COLO668 (cell line): Measurements from ENCODE around the gene LGI1.

Source experiments
- DNase-seq: peaks from one replicate; lab custom pipeline; 2025; ENCODE audit not compliant: unreplicated experiment; lab: John Stamatoyannopoulos, UW

LGI1 gene

DNA sequence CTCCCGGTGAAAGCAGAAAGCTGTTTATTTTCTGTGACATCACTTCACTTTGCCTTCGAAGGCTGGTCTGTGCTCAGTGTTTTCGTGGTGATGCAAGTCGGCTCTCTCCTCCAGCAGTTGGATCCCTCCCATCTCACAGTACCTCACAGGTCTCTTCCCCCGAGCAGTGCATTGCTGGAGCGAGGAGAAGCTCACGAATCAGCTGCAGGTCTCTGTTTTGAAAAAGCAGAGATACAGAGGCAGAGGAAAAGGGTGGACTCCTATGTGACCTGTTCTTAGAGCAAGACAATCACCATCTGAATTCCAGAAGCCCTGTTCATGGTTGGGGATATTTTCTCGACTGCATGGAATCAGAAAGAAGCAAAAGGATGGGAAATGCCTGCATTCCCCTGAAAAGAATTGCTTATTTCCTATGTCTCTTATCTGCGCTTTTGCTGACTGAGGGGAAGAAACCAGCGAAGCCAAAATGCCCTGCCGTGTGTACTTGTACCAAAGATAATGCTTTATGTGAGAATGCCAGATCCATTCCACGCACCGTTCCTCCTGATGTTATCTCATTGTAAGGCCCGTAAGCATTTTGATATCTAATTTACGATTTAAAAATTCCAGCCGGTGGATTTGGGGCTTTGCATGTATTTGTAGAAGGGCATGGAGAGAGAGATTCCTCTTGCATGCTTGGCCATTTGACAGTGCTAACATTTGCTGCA is at the start of gene LGI1:
Gene LGI1, plus strand, starts transcription at position 136 of the 707 bp plus-strand sequence. Its CDS starts 209 bp downstream, at position 345.
- no peak for DNase-seq

DNA sequence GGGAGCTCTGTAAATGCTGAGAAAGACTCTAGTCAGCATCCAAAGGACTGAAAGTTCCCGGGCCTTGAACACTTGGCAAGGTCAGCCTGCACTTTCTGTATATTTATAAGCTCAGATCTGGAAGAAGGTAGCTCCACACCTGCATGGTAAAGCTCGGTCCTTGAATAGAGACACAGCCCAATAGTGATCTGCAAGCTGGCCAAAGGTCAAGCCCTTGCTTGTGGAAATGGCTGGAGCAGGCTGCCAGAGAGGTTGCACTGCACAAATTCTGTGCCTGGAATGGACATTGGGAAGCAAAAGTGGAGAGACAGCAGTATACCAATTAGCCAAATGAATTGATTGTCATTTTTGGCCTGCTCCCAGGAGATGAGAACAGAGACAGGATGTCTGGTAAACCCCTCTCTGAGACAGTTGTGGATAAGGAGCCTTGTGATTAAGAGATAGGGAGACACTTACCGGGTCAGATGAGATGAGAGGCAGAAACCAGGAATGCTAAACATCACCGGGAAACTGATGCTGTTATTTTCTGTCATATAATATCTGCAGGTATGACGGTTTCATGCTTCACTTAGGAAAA is 47.3 kb upstream of the LGI1 start:
- DNase-seq: no peak

DNA sequence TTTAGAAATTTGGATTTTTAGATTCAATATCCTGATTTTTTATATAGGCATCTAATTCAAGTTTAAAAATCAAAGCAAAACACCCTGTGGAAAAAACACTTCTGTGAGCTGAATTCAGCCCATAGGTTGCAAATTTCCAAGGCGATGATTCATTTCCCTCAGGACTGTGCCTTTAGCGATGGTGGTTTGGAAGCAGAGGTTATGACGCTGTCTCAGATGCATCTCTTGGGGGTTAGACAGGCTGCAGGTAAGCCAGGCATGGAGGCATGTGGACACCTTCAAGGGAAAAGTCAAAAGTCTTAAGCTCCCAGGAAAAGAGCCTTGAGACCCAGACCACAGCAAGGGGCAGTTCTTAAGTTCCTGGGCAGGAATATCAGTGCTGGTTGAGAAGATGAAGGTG is 45.8 kb upstream of the LGI1 start:
- DNase-seq: no peak

DNA sequence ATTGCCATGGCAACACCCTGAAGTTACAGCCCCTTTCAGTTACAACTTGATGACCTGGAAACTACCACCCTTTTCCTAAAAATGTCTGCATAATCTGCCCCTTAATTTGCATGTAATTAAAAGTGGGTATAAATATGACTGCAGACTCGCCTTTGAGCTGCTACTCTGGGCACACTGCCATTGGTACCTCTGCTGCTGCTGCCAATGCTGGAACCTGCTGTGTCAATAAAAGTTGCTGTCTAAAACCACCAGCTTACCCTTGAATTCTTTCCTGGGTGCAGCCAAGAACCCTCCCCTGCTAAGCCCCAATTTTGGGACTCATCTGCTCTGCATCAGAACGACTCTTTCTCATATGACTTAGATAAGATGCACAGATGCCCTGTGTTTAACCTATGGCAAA is 45.1 kb upstream of the LGI1 start:
- no peak for DNase-seq

DNA sequence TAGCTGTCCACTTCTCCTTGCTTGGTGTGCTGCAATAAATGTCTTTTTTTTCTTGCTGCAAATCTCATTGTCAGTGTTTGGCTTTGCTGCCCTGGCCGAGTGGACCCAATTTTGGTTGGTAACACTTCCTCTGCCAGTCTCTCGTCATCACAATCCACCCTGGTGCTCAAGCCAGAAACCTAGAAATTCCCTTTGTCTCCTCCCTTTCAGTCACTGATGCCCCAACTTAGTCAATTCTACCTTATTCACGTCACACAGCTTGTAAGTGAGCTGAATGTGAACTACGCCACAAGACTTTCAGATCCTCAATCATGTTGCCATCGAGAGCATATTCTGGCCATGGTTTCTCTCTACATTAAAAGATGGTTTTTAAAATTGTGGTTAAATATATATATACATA is 42.4 kb upstream of the LGI1 start:
- DNase-seq: no peak

DNA sequence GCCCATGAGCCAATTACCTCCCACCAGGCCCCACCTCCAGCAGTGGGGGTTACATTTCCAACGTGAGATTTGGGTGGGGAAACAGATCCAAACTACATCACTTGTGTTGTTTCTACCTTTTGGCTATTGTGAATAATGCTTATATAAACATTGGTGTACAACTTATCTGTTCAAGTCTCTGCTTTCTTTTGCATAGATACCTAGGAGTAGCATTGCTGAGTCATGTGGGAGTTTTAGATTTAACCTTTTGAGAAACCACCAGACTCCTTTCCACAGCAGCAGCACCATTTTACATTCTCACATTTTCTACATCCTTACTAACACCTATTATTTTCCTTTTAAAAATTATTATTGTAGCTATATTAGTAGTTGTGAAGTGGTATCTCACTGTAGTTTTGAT is 41.0 kb upstream of the LGI1 start:
- DNase-seq: no peak

DNA sequence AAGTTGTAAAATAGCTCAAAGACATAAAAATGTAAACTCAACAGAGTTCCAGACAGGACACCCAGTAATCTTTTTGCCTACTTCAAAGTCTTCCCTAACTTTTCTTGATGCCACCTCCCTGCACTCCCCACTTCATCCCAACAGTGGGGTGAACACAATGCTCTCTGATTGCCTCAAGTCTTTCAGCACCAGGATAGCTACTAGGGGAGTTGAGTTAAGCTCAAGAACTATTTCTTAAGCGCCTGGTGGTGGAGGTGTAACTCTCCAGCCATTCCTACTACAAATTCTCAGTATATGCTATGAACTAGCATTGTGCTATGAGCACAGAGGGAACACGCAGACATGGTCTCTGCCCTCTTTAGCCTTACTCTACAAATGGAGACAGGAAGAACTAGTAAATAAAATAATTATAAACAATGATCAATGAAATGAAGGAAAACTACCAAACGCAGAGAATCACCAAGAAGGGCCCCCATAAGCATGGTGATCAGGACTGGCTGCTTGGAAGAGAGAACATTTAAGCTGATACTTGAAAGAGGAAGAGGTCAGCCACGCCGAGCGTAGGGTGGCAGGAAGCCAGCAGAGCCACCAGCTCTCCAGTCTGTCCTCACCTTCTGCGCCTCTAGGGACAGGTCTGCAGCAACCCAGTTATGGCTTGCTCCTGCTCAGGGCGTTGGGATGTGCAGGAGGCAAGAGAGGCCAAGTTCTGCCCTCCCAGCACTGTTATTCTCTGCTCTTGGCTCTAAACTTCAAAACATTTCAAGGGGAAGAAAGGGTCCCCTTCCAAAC is 38.6 kb upstream of the LGI1 start:
- no peak for DNase-seq

DNA sequence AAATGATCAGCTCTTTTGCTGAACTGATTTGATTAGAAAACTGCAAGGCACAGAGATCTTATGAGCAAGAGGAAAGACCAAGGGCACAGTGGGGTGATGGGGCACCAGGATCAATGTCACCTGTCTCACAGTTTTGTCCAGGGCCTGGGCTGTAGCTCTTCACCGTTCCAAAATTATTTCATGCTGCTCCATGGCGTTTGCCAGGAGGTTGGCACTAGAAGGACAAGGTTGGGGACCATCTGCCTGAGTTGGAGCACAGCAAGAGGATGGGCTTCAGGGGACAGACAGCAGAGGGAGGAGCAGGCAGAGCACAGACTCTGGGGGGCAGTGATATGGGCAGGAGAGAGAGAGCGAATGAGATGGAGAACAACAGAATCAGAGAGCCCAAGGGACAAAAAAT is 37.8 kb upstream of the LGI1 start:
- no peak for DNase-seq

DNA sequence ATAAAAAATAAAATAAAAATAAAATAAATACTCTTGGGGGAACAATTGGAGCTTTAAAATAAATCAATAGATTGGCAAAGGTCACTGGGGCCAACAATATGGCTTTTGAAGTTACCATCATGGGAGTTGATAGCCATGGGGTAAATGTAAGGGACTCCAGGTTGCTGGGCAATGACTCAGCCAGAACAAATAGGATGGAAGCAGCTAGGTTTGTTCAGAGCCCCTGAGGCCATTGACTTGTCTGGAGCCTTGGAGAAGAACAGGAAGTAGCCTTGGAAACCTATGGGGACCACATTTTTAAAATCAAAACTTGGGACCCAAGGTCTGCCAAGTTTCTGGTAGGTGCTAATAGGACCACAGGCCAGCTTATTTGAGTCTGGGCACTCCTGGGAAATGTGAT is 35.2 kb upstream of the LGI1 start:
- DNase-seq: no peak

DNA sequence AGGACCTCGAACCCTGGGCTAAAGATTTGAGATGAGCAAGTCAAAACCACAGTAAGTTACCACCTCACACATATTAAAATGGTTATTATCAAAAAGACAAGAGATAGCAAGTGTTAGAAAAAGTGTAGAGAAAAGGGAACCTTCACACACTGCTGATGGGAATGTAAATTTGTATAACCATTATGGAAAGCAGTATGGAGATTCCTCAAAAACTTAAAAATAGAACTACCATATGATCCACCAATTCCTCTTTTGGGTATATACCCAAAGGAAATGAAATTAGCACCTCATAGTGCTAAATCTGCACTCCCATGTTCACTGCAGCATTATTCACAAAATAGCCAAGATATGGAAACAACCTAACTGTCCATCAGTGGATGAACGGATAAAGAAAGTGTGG is 34.6 kb upstream of the LGI1 start:
- DNase-seq: no peak

DNA sequence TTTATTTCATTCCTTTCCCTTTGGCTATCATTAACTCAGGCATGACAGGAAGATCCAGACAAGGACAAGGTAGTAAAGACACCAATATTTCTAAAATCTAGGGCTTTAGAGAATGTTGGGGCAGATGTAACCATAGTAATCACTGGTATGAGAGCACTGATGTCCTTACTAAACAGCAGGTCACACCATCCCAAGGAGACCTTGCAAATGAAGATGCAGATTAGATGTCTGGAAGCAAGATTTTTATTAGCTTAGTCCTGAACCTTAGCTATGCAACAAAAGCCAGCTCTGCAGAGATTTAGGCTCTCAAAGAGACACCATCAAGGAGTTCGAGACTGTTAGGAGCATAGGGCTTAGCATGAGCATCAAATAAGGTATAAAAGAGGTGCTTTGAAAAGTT is 31.7 kb upstream of the LGI1 start:
- DNase-seq: no peak

DNA sequence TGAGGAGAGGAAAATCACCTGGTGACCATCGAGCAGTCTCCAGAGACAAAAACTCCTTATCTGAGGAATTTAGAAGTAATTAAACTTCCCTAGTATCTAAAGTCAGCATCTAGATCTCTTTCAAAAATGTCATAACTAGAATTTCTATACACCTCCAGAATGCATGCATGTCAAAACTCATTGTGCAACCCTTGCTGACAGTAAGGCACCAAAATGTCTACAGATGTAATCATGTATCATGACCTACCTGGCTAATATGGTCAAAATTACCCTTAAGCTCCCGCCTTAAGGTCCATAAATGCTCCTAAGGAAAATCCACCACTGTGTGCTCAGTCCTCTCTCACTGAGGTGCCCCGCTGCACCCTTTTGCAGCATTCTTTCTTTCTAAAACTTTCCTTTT is 16.4 kb upstream of the LGI1 start:
- no peak for DNase-seq

DNA sequence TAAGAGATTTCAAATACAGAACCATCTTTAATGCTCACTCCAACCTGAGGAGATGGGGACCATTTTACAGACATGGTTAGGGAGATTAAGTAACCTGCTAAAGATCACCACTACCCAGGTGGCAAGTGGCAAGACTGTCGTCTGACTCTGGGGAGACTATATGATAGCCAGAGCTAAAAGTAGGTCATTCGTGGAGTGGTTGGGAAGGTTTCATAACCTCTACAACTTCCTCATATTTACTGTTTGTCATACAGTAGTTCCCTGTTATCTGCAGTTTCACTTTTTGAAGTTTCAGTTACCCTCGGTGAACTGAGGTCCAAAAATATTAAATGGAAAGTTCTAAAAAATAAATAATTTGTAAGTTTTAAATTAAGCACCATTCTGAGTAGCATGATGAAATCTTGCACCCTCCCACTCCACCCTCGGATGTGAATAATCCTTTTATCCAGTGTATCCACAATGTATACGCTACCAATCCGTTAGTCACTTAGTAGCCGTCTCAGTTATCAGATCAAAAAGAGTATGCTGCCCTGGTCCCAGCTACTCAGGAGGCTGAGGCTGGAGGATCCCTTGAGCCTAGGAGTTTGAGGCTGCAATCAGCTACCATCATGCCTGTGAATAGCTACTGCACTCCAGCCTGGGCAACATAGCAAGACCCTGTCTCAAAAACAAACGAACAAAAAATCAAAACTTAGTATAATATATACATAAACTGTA is 14.9 kb upstream of the LGI1 start:
- DNase-seq: no peak

DNA sequence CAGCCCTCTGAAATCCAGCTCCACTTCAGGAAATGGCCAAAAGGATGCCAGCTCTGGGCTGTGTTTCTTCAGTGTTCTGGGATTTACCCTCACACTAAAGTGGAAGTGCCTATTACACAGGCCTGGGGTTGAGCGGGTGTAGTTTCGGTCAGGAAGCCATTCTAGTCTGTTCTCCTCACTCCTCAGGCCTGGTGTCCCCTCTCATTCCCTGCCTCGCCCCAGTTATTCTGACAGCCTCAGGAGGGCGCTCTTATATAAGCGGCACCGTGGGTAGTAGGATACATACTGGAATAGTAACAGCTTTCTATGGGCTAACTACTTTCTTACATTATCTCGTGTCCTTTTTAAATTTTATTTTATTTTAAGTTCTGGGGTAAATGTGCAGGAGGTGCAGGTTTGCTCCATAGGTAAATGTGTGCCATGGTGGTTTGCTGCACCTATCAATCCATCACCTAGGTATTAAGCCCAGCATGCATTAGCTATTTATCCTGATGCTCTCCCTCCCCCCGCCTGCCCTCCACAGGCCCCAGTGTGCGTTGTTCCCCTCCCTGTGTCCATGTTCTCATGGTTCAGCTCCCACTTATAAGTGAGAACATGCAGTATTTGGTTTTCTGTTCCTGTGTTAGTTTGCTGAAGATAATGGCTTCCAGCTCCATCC is 12.2 kb upstream of the LGI1 start:
- DNase-seq: no peak

DNA sequence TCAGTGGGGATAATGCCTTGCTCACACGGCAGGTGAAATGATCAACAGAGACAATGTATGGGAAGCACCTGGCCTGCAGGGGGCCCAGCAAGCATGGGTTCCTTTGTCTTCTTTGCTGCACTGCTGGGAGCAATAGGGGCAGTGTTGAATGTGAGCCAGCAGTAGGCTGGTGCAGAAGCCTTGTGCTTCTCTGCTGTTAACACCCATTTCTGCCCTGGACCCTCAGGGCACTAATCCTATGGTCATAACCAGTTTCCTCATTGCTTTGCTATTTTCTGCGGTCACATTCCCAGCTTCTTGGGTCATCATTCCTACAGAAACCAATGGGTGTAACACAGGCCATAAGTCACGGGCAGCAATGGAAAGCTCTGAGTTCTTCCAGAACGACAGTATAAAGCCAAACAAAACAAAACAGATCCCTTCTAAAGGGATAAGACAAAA is 10.9 kb upstream of the LGI1 start:
- DNase-seq: peak; percentile 23

DNA sequence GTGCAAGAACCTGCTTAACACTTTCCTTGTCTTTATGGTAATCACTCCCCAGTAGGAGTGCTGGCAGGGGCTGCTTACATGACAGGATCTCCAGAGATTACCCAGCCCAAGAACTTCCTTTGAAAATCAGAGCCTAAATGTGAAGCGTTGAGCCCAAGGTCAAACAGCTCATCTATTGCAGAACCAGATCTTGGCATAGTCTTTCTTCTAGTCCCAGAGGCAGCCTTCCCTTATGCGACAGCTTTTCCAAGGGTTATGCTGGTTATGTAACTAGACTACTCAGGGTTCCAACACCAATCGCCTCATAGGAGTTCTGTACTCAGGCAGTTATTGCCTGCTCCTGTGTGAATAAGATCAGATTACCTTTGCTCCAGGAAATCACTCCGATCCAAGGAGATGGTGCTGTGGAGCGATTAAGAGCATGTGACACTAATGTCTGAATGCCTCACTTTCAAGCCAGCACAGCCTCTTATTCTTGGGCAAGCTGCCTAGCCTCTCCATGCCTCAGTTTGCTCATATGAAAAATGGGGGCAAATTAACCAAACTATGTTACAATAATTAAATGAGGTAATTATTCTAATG is 8.4 kb upstream of the LGI1 start:
- no peak for DNase-seq

DNA sequence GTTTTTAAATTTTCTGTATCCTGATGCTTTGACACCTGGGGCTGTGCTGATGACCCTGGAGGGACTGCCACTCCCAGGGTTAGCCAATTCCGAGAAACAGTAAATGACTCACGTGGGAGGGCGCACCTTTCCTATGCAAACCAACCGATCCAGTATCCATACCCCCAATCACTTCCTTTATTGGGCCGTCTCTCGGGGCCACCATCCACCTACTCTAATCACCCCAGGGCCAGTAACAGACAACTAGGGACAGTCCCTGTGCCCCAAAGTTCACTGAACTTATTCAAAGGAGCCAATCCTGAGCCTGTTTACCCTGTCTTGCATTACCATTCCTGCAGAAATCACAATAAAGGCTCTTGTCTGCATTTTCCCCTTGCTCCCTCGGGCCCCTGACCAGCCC is 6.6 kb upstream of the LGI1 start:
- DNase-seq: no peak

DNA sequence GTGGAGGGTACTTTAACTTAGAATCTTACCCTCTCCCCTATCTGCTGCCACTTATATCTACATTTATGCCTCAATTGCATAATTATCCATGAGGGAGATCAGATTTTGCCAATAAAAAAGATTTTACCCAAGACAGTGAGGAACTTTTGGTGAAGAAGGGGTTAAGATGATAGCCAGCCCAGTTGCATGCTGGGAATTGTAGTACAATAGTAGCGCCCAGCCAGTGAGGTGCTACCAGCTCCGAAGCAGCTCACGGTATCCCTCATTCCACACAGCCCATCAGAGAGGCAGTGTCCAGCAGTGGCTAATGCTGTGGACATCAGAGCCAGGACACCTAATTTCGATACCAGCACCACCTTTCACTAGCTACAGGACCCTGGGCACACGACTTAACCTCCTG is 5.9 kb upstream of the LGI1 start:
- DNase-seq: no peak

DNA sequence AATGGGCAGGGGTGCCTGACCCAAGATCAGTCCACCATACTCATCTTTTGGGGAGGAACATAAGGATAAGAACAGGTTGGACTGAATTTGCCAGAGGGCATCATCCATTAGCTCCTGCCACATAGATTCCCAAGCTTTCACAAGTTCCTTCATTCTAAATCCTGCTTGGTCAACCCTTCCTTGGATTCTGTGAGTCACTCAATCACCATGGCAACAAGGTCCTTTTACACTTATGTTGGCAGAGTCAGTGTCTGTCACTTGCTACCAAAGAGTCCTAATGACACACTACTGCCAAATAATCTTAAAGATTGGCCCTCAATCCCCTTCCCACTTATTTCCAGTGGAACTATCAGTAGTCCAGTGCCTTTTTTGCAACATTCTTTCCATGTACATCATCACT is 5.0 kb upstream of the LGI1 start:
- no peak for DNase-seq

DNA sequence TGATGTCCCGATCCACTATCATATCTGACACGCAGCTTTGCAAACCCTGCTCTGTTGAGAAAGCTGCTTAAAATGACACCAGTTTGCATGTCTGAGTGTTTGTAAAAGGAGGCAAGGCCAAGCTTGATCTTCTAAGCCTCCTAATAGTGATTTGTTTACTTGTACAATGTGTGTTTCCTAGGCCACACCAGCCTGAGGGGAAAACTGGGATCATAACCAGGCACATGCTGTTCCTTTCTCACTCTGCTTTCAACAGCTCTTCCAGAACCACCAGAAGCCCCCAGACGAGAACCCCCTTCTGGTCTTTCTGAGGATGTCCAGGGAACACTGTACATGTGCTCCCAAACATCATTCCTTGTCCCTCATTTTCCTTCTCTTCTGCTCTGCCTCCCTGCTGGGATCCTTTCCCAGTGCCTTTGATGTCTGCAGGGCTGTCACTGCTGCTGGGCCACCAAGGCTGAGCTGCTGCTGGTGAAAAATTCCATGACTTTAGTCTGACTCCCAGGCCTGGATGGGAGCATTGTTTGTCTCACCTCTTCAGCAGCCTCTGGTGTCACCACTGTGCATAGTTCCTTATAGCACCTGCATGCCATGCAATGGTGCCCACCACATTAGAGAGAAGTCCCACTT is 4.0 kb upstream of the LGI1 start:
- DNase-seq: no peak
